GM12891 (cell line): Measurements from ENCODE around the gene CCDC190.
"Not testable (repeated sequence)": the region's sequence is repeated elsewhere in the genome, so short reads cannot be mapped to it uniquely, and the experiment has no call there.

Experiments used
- DNase-seq: peaks from one replicate; pipeline ENCODE4 v3.0.0; 2011; ENCODE audit warnings: low spot score; ENCODE audit not compliant: insufficient read length
- FAIRE-seq: peaks from 2 replicates; lab custom pipeline; 2011; peaks lifted over from hg19 to GRCh38; lab: Jason Lieb, UNC
- PAX5 ChIP-seq: IDR thresholded peaks from 2 replicates; pipeline ENCODE4 v1.6.1; 2011; ENCODE audit warnings: low read length, moderate library complexity, mild to moderate bottlenecking; ENCODE audit not compliant: insufficient read depth, severe bottlenecking
- POLR2A ChIP-seq: IDR thresholded peaks from 2 replicates; pipeline ENCODE4 v1.6.1; 2011; ENCODE audit warnings: low read depth, low read length, control low read depth
- POLR2AphosphoS5 ChIP-seq: IDR thresholded peaks from 2 replicates; pipeline ENCODE4 v1.6.1; 2011; ENCODE audit warnings: low read depth, low read length, control low read depth
- POU2F2 ChIP-seq: IDR thresholded peaks from 2 replicates; pipeline ENCODE4 v1.6.1; 2011; ENCODE audit warnings: low read depth, mild to moderate bottlenecking, control low read depth, low read length, moderate library complexity
- SPI1 ChIP-seq: IDR thresholded peaks from 2 replicates; pipeline ENCODE4 v1.6.1; 2011; ENCODE audit warnings: low read depth, low read length, control low read depth
- TAF1 ChIP-seq: IDR thresholded peaks from 2 replicates; pipeline ENCODE4 v1.6.1; 2011; ENCODE audit warnings: low read depth, low read length, control low read depth

CCDC190 gene

GRCh38 chr1:162878000-162878596 is 17.1 kb upstream of the CCDC190 start:
- DNase-seq (no peak), FAIRE-seq (no peak)
- TF ChIP-seq PAX5: no peak
- no peak for TF ChIP-seq POU2F2
- no peak for TF ChIP-seq POLR2AphosphoS5
- no peak for TF ChIP-seq POLR2A
- TF ChIP-seq SPI1: no peak
- TF ChIP-seq TAF1: no peak

GRCh38 chr1:162877412-162877811 is 16.4 kb upstream of the CCDC190 start:
- FAIRE-seq (no peak), DNase-seq (no peak)
- TF ChIP-seq TAF1 (no peak), SPI1 (no peak), POLR2AphosphoS5 (no peak), POLR2A (no peak), PAX5 (no peak), POU2F2 (no peak)

GRCh38 chr1:162876751-162877150 is 15.8 kb upstream of the CCDC190 start:
- DNase-seq (no peak), FAIRE-seq (no peak)
- TF ChIP-seq SPI1 (no peak), POLR2AphosphoS5 (no peak), PAX5 (no peak), POLR2A (no peak), POU2F2 (no peak), TAF1 (no peak)

- DNase-seq (no peak), FAIRE-seq (no peak)
- TF ChIP-seq POU2F2 (no peak), POLR2A (no peak), POLR2AphosphoS5 (no peak)
Measured at GRCh38 chr1:162873671-162874666, 13.0 kb upstream of the CCDC190 start.

- FAIRE-seq: no peak
- no peak for TF ChIP-seq POLR2AphosphoS5
- no peak for TF ChIP-seq TAF1
- no peak for TF ChIP-seq POLR2A
- TF ChIP-seq PAX5: no peak
Measured at GRCh38 chr1:162872981-162873380, 12.0 kb upstream of the CCDC190 start.

GRCh38 chr1:162871417-162871816 is 10.4 kb upstream of the CCDC190 start:
- FAIRE-seq, DNase-seq: not testable (repeated sequence)

More at GRCh38 chr1:162872981-162873380, 12.0 kb upstream of the CCDC190 start:
- DNase-seq: no peak

- no peak for TF ChIP-seq PAX5
- no peak for TF ChIP-seq TAF1
- TF ChIP-seq POLR2A: no peak
- TF ChIP-seq POU2F2: no peak
- TF ChIP-seq SPI1: no peak
- TF ChIP-seq POLR2AphosphoS5: no peak
- FAIRE-seq (no peak), DNase-seq (no peak)
Measured at GRCh38 chr1:162868972-162869371, 8.0 kb upstream of the CCDC190 start.

GRCh38 chr1:162861625-162862024 is 650 bp upstream of the CCDC190 start:
- TF ChIP-seq POLR2AphosphoS5: no peak
- TF ChIP-seq PAX5: no peak
- FAIRE-seq (no peak), DNase-seq (no peak)

GRCh38 chr1:162859191-162859590 is 1.8 kb downstream of the CCDC190 start:
- DNase-seq (no peak), FAIRE-seq (no peak)
- no peak for TF ChIP-seq SPI1
- TF ChIP-seq POLR2AphosphoS5: no peak
- no peak for TF ChIP-seq POU2F2
- no peak for TF ChIP-seq POLR2A
- TF ChIP-seq TAF1: no peak
- no peak for TF ChIP-seq PAX5

- TF ChIP-seq SPI1 (no peak), POLR2AphosphoS5 (no peak), POLR2A (no peak), TAF1 (no peak), PAX5 (no peak), POU2F2 (no peak)
- DNase-seq: no peak
- no peak for FAIRE-seq
Measured at GRCh38 chr1:162857850-162858249, 3.1 kb downstream of the CCDC190 start.
